CD4-positive, alpha-beta T cell treated with Interferon gamma for 1 hour (primary cell): Measurements from ENCODE around the gene ELAVL2.
"Not testable (repeated sequence)": the region's sequence is repeated elsewhere in the genome, so short reads cannot be mapped to it uniquely, and the experiment has no call there.

ENCODE experiments used
- DNase-seq: peaks from one replicate; pipeline ENCODE4 v3.0.0-alpha.2; 2020

The ELAVL2 gene

DNA sequence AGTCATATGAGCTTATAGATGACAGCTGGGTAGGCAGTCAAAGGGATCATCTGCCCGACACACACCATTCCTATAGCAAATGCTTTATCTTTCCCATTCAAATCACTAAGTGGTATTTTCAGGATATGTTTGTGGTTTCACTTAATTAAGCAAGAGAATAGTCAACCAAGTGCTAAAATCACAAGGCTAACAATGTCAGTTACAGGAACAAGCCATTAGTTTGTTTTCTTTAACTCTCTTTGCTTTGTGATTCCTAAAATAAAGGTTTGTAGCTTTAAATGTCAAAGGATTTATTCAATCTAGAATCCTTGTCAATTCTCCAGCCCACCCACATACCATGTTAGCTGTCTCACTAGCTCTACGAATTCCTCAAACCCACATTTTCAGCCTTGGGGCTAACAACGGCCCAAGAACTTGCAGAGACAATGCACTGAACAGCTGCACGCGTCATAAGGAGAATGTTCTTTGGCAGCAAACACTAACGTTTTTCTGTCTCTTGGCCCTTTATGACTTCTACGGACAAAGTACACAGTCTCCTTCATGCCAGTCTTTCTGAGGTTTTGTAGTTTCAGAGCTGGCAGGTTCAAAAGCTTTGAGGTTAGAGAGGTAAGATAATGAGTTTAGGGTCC, 56.6 kb downstream of the ELAVL2 start:
- DNase-seq: no peak

DNA sequence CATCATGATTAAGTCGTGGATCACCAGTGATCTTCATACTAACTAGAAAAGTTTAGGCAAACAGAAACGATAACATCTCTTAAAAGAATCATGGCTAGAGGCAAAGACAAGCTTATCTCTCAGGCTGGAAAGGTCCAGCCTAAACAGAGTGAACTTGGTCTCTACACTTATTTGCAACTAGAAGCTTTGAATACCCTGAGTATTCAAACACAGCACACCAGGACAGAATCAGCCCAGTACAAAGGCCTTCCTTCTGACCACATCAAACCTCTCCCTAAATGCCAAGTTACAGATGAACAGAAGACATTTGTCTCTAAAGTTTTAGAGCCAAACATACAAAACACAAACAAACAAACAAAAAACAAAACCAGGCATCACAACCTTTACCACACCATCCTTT, 57.2 kb downstream of the ELAVL2 start:
- DNase-seq: no peak

DNA sequence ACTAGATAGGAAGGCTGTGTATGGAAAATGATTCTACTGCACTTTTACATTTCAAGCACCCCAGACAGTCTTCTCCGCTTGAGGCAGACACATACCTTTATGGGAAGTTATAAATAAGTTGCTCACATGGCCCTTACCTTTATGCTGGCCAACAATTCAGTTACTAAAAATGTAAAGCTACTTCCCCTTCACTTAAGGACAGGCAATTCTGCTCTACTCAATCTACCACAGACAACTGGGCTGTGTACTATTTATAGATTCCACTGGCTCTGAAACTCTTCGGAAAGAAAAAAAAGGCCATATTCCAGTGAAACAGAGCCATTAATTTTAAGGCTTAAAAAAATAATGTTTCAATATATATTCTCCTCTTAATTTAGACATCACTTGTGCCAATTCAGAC, 59.4 kb downstream of the ELAVL2 start:
- DNase-seq: no peak

DNA sequence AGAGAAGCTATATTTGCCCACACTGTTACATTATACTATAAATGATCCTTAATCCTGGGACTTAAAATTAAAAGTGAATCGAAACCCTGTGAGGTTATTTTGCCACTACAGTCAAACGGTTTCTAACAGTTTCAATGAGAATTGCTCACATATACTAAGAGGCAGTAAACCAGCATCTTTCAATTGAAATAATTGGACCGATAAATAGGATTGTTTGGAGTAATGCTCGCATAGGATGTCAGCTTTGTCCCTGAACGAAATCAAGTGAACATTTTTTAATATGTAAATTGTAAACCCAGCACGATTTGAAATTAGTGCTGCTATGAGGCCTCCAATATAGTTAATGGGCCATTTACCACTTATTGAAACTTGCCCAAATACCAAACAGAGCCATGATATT, 60.5 kb downstream of the ELAVL2 start:
- no peak for DNase-seq

DNA sequence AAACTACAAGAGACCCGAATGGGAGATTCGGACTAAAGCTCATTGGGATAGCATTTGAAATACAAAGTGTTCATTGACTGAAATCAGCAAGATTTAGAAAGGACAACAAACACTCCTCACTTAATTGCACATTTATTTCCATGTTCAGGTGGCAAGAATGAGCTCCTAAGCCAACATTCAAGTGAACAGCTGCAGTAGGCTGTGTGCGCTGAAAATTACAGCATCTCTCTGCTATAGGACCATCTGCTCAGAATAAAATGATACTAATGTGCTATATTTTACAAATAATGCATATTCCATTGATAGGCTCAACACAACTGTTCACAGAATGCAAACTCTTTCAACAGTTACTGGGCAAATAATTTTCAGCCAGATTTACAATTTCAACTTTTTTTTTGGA, 61.8 kb downstream of the ELAVL2 start:
- DNase-seq: no peak

DNA sequence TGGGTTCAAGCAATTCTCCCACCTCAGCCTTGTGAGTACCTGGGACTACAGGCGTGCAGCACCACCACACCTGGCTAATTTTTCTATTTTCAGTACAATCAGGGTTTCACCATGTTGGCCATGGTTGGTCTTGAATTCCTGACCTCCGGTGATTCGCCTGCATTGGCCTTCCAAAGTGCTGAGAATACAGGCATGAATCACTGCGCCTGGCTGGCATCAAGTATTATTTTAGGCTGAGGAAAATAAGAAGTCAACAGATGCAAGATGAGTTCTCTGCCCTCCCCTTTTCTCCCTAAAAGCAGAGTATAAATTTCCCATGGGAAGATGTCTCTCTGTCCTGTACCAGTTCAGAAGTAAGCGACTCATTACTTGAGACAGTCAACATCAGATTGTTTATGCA, 71.5 kb downstream of the ELAVL2 start:
- no peak for DNase-seq

DNA sequence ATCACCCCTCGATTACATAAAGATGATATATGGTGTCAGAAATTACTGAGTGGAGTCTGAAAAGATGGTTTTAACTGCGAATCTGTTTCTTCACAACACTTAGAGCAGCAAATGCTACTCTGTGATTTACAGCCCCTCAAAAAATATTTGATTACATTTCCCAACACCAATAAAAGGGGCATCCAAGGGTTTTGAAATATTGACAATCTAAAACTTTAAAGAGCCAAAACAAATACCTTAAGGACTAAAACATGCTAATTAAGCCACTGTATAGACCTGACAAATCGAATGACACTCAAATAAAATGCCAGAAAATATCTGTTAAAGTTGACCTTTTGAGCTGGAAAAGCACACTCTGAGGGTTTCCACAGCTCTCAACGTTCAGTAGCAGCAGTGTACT, 73.2 kb downstream of the ELAVL2 start:
- no peak for DNase-seq

DNA sequence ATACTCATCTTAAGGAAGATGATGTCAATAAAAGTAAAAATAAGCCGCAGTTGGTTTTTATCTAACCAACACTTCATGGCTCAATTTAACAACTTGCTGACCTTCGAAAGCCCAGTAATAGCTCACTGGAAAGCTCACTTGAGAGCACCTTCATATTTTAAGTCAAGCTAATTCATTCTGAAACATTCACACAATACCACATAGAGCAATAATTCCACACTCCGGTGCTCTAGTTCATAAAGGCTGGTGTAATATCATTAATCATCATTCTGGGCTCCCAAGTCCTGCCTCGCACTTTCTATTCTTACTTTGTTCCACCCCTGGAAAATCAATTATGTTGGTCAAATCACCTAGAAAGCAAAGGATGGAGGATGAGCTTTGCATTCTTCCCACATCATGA, 74.4 kb downstream of the ELAVL2 start:
- DNase-seq: no peak

DNA sequence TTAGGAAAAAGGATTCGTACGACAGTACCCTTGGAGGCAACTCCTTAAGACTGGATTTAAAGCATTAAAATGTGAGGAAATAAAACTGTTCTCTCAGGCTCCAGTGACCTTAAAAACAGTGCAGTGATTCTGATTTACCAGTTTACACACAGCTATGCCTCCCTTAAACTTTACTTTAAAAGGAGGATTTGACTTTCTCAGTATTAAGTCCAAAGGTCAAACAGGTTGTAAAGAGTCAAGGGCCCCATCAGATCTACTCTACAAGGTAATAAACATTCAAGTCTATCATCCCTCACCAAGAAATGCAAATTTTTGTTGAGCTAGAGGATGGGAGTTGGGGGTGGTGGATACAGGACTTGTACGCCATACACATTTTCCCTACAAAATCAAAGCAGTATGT, 75.2 kb downstream of the ELAVL2 start:
- DNase-seq: no peak

DNA sequence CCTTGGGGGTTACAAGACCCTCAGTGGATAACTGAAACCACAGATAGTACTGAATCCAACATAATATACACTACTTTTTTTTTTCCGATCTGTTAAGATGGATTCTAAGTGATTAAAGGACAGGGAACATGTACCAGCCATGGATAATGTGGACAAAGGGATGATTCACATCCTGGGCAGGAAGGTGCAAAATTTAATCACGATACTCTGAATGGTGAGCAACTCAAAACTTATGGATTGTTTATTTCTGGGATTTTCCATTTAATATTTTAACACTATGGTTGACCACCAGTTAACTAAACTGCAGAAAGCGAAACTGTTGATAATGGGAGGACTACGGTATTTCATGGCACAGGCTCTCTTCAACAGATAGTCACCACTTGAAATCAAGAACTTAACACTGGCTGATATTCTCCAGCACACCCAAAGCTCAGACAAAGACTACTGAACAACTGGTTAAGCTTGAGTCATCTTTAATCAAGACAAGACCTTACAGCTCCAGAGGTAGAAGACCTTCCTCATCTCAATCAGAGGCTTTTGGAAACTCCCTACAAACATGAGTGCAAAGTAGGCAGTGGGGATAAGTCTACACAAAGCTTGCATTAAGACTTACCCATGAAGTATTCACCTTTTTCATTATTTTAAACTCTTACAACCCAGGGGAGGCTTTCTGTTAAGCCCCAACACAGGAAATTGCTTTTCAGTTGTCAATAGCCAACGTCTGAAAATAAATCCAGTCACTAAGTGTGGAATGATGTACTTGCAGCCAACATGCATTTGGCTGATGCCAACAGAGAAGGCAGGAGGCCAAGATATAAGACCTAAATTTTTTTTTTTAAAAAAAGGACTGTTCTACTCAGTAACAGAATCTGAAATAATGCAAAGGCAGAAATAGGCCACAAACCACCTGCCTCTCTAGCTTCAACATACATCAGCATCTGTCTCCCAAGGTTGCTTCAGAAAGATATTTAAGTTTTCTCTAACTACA, 78.7 kb downstream of the ELAVL2 start:
- DNase-seq: no peak

DNA sequence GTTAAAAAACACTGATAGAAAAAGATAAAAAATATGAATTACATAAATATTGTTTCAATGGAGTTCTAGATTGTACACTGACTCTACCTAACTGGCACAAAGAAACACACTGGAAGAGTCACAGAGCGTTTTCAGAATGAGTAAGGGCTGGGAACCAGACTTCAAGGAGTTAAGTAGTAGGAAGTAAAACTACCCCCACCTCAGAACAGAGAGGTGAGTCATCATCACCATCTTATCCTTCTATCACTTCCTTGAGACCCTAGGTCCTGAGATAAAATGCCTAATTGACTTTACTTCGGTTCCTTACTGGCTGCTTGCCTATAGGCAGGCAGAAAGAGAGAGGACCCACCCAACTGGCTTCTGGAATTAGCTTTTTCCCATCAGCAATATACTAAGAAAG, 79.7 kb downstream of the ELAVL2 start:
- no peak for DNase-seq

DNA sequence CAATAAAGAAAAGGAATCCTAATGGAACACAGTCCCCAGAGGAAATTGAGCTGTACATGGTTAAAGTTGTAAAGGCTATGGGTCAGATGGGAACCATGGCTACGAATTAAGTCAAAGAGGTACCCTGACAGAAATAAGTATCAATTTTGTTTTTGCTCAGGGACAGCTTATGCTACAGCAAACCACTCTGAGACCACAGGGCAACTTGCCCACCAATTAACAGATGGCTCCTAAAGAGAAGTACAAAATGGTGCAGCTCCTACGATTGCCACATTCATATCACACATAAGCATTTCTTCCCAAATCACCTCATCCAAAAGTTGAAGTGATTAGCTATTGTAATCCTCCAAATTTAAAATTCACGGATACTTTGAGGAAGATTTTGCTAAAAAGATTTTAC, 83.0 kb downstream of the ELAVL2 start:
- DNase-seq: no peak

DNA sequence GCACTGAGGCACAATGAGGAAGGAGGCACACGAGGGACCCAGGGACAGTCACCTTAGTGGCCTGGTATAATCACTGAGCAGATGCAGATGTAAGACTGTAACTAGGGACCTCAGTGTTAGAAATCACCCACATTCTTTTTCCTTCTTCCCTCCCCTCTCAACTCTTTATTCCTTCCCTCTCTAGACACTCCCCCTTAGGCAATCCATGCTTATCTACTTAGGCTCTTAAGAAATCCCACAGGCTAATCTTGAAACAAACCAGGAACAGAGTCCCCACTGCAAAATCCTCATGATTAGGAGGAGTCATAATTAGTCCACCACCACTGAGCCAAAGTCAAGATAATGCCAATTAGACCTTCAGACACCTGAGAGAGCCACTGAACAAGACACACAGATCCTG, 84.7 kb downstream of the ELAVL2 start:
- no peak for DNase-seq

DNA sequence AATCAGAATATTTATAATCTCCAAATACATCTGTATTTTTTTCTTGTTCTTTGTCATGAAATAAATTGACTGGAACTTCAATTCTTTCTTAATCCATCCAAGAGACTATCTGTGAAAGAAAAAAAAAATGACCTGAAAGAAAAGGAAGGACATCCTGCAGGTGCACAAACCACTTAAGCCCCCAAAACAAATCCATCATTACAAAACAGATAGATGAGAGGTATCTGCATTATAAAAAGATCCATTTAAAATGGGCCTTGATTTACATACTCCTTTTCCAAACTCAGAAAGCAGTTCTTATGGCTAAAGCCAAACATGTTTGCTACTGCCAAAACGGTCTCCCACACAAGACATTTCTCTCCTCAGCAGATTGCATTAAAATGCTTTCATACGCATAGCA, 85.5 kb downstream of the ELAVL2 start:
- no peak for DNase-seq

DNA sequence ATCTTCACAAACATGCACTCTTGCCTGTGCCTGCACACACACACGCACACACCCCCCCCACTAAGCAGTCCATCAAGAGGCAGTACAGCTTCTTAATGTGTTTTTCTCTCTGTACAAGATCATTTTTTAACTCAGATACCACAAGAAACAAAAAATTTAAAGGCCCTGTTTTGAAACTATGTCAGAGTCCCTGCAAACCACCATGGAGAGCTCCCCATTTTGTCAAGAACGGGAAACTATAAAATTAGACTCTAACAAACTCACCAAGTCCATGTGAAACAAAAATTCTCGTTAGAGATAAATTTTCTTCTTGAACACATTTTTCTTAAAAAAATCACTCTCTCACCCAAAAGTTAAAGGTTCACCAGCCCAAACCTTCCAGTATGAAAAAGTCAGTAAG, 86.3 kb downstream of the ELAVL2 start:
- DNase-seq: no peak

DNA sequence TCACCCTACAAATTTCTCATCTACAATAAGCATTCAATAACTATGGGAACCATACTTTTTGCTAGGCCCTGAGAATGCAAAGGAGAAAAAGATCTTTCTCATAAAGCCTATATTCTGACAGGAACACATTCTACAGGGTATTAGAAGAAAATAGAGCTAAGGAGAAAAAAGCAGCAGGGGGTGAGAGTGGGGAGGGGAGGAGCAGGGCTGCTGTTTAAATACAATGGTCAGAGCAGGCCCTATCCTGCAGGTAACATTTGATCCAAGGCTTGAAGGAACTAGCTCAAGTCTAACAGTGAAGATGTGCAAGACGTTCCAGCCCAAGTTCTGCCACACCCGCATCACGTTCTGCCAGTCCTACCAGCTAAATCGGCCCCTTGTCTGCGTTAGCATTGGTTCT, 89.7 kb downstream of the ELAVL2 start:
- no peak for DNase-seq

DNA sequence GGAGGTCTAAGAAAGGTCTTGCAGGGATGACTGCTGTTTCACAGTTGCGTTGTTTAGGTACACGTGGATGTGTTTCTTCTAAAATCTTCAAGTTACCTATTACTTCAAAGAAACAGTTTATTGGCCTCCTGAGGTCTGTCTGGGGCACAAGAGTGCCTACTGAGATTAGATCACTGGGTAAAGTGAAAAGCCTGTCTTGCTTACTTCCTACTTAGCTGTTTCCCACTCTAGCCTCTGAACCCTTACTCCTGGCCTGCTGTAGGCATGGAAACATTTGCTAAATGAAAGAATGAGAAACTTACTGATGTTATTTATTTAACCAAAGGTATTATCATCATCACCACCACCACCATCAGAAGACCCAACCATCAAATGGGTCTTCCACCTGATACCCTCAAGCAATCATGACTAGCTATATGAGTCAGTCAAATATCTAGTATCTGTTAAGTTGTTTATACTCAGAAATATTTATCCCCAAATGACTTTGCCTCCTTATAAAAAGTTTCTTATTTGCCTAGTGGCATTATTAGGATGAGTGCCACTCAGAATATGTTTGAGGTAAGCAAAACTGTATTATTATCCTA, 92.5 kb downstream of the ELAVL2 start:
- DNase-seq: no peak

DNA sequence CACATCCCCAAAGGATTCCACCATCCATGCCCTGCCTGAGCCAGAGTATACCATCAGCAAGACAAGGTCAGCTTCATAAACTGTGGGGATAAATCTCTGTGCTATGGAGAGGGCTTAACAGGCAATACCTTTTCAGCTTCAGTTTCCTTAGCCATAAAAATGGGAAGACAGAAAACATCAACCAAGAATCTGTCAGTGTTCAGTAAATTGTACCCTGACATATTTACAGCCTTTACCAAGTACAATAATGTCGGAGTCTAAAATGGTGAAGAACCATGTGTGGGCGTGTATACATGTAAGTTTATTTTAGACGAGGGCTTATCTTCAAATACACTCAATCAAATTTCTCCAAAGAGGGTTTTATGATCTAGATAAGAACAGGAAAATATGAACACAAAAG, 94.7 kb downstream of the ELAVL2 start:
- DNase-seq: no peak

DNA sequence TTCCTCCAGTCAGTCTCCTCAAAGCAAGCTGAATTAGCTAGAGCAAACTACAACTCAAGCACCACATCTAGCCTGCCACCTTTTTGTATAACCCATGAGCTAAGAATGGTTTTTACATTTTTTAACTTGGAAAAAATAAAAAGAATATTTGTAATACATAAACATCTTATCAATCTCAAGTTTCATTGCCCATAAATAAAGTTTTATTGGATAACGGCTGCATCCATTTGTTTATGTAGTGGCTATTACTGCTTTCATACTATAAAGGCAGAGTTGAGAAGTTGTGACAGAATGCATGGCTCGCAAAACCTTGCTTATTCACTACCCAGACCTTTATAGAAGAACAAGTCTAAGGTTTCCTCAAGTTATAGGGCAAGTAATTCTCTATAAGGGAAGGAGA, 95.7 kb downstream of the ELAVL2 start:
- no peak for DNase-seq

DNA sequence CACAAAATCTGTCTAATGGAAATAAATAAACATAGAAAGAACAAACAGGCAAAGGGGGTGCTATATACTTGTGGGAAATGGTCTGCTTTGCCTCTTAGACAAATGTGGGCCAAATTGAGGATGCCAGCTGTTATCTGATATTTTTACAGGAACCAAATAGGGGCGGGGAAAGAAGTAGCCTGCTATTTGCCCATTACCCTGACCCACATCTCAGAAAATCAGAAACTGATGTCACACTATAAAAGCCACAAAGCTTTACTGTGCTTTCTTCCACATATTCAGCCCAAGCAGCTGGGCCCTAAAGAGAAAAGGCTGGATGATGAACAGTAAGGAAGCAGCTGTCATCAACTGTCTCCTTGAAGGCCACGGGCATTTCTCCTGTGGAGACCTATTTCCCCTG, 97.3 kb downstream of the ELAVL2 start:
- DNase-seq: no peak

DNA sequence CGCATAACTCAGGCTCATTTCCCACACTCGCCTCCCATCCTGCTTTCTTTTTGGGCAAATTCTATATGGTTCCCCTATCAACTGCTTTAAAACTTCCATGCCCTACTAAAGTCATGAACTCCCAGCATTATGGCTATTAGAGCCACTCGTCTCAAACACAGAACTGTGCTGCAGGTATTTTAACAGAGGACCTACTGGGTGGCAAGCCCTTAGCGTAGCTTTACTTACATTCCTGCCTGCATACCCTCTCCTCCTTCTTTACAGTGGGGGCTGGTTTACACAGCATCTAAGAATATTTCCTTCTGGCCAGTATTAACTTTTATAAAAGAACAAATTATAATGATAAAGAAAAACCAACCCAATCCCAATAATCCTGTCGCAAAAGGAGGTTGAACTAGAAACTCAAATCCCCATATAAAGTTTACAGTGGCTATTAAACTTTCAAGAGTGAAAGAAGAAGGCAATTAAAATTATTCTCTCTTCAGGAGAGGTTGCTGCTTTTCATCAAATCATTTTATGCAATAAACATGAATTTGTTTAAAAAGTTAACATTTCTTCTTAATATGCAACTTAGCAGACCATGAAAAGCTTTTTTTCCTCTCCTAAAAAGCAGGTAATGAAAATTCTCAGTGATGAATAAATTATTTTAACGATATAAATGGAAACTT, 100.6 kb downstream of the ELAVL2 start:
- DNase-seq: no peak

DNA sequence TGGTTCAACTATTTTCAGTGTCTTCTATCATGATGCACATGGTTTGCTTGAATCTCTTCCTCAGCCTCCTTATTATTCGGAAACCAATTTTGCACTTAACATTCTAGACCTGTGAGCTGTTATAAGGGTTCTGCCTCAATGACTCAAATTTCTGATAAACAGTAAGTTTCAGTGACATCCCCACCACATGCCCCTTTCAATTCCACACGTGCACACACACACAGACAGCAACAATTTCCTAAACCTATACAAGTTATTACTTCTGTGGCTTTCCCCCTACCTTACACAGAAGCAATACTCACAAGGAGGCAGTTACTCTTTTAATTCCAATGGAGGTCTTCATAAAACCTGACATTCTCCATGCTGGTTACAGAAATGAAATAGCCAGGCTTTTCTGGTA, 102.4 kb downstream of the ELAVL2 start:
- no peak for DNase-seq

DNA sequence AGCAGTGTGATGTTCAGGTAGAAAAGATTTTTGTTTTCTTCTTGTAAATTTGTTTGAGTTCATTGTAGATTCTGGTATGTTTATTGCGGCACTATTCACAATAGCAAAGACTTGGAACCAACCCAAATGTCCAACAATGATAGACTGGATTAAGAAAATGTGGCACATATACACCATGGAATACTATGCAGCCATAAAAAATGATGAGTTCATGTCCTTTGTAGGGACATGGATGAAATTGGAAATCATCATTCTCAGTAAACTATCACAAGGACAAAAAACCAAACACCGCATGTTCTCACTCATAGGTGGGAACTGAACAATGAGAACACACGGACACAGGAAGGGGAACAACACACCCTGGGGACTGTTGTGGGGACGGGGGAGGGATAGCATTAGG, 103.0 kb downstream of the ELAVL2 start:
- not testable (repeated sequence) for DNase-seq

DNA sequence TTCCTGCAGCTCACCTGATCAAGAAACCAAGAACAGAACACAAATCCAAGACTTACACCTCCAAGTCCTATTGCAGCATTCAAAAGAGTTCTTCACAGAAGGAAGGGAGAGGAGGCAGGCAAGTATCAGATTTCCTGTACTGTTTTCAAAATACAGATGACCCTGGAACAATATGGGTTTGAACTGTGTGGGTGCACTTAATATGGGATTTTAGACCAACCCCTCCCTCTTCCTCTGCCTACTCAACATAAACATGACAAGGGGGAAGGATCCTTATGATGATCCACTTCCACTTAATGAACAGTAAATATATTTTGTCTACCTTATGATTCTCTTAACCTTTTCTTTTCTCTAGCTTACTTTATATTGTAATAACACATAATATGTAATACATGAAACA, 104.6 kb downstream of the ELAVL2 start:
- DNase-seq: no peak
